Lung microvascular endothelial cell (primary cell): ENCODE measurements around the gene RALGAPB. TPM values are rescaled to one million over a fixed set of nuclear protein-coding genes. Genes with fewer than 3 reads are reported as not detected.

Experiments
- DNase-seq, 2 donors: peaks; one replicate each; pipeline versions ENCODE4 v3.0.0 to v3.0.0-alpha.2; 2010; ENCODE audit warnings: low read depth in 2 of 2
- total RNA-seq: library from RNA; depleted of rRNA; stranded (reverse); fragments of >200 nt; gene quantifications from 2 replicates; pipeline ENCODE4 v1.2.1, GENCODE V29; 2014

The RALGAPB gene
- total RNA-seq, 1 donor from 2014 or later = 13.9 TPM

DNA sequence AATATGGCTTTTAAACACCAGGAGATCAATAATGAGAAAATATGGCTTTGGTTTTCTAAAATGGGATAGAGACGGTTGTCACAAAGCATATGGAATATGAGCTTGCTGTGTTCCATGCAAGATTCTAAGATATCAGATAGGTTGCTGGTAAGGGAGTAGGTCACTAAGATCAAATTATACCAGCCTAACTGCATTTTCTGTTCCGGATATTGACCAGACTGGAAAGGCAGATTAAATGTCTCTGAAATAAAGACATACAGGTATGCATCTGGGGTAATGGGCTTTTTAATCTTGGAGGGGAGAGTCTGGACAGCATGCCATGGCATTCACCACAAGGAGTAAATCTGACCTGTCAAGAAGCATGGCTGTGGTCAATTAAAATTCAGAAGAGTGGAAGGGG, 73.1 kb downstream of the RALGAPB start:
- DNase-seq = no peak

DNA sequence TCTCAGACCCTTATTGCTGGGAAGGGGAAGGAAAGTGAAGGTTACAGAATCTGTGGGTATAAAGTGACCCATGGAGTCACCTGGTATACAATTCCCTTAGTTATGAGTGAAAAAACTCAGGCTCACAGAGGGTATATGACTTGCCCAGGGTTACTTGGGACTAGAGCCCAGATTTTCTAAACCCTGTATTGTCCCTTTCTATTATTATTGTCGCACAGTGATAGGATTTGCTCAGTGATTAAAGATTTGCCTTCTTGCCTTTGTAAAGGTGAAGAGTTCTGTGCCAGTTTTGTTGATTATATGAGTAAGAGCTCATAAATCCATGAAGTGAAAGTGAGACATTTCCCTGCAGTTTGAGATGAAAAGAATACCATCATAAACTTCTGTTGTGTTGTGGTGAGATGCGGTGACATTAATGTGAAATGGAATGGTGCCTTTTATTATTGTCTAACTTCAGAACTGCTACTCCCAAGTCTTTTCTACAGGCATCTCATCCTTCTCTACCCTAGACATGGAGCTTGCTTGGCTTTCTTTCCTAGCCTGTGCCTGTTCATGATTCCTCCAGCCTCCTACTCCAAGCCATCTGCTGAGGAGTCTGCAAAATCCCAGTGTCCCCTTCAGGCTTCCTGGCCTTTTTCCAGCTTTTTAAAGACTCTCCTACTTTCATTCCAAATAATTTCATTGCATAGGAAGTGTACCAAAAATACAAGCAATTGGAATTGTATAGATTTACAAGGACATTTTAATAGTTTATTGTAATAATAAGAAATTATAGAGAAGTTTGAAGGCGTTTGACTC, 74.8 kb downstream of the RALGAPB start:
- no peak for DNase-seq

GRCh38 chr20:38548356-38549083, 75.9 kb downstream of the RALGAPB start:
- DNase-seq = no peak

DNA sequence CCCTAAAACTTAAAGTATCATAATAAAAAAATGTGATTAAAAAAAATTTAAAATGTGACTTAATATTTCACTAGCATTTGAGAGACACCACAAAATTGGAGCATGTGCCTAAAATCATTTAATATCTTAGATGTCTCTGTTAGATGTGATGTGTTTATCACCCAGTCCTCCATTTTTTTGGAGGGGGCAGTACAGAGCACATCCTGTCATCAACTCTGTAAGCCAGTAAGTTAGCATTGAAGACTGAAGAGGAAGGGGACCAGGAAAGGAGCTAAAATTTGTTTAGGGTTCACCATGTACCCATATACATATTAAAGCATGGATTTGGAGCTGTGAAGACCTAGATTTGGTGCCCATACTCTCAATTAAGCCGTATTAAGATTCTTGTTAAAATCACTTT, 77.6 kb downstream of the RALGAPB start:
- no peak for DNase-seq

DNA sequence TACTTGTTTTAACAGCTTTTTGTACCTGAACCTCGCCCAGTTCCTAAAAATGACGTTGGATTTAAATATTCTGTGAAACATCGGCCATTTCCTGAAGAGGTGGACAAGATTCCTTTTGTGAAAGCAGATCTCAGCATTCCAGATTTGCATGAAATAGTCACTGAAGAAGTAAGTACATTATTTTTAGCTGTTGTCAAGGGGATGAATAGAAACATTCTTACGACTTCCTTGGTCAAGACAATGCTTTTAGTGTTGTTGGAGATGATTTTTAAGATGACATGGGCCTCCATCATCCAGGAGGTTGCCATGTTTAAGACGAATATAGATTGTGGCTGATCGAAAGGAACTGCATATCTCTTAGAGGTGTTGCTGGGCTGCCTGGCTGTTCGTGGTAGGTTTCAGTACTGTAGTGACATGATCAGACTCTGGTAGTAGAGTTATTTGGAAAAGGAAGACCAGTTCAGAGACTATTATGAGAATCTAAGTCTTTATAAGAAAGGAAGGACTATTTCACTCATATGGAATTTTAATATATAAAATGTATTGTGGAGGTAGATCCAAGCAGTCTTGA, 78.5 kb downstream of the RALGAPB start:
- DNase-seq = no peak

DNA sequence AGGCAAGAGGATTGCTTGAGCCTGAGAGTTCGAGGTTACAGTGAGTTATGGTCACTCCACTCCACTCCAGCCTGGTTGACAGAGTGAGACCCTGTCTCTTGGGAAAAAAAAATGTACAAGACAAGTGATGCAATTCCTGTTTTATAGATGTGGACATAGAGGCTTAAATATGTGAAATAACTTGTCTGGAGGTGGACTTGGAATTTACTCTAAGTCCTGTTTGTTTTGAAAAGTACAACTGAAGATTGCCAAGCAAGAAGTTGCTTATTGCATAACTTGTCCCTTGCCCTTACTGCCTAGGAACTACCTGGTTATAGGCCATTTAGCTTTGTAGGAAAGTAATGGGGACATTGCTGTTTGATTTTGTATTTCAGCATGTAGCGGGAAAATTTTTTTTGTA, 82.3 kb downstream of the RALGAPB start:
- no peak for DNase-seq

DNA sequence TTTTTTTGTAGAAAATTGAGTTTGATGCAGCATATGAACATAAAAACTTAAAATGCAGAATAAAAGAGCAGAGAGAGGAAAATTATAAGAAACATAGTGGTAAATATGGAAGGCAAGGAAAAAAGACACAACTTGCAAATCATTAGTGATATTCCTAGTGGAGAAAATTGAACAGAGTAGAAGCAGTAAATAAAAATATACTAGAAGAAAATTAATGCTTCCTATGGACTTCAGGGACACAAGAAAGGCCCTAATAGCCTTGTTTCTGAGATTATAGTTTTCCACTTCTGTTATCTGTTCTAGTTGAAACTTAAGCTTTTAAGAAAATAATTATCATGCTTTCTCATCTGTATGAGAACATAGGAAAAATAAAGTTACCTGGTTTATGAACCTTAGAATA, 82.8 kb downstream of the RALGAPB start:
- DNase-seq = no peak

DNA sequence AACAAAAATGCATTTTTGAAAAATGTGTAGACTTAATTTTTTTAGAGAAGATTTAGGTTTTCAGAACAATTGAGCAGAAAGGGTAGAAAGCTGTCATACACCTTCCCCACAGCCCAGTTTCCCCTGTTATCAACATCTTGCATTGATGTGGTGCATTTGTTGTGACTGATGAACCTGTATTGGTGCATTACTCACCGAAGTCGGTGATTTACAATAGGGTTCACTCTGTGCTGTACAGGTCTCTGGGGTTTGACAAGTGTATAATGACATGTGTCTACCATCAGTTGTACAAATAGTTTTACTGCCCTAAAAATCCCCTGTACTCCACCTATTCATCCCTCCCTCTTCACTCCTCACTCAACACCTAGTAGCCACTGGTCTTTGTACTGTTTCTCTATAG, 84.5 kb downstream of the RALGAPB start:
- DNase-seq = no peak

DNA sequence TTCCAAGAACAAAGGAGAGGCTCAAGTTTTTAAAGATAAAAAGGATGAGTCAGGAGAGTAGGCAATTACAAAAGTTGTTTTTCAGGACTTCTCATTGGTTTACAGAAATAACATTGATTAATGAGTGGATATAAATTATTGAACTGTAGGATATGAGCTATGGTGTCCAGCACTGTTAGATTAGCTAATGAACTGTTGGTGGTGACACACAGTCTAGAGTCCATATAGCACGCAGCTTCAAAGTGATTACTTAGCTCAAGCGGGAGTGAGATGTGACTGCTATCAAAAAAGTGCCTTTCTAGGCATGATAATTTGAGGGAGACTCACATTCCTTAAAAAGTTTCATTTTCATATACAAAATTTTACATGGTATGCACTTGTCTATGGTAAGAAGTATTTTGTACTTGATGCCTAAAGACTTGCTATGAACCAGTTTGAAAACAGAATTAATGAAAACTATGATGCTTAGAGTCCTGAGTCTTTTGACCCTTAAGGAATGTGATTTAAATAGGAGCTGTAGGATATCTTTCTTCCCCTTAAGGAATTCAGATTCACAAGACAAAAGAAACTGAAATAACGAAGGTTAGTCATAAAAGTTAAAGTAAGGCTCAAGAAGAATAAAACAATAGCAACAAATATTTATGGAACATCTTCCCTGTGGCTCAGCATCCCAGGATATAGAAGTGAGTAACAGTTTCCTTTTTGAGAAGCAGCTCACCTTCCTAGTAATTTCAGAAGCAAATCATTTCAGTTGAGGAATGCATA, 86.1 kb downstream of the RALGAPB start:
- peak in 1 of 2 donors; percentile 61 for DNase-seq

GRCh38 chr20:38559764-38560163, 87.1 kb downstream of the RALGAPB start:
- peak in 1 of 2 donors; percentile 17 for DNase-seq

DNA sequence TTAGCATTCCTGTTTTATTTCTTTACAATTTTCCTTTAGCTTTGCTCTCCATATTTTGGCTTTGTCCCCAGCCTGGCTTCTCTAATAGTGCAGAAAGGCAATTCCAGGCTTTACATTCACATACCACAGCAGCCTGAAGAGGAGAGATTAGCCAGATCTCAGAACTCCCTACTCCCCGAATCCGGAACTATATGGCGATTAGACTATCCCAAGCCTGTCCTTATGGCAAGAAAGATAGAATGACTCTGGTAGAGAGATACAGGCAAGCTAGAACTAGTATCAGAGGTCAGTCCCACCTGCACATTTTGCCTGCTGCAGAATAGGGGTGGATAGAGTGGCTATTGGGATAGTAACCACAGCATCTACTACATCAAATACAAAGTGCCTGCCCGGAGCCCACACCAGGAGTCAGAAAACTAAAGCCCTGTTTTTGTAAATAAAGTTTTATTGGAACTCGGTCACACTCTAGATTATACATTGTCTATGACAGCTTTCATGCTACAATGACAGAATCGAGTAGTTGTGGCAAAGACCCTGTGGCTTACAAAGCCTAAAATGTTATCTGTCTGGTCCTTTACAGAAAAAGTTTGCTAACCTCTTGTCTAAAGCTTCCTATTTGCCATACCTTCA, 91.3 kb downstream of the RALGAPB start:
- no peak for DNase-seq

DNA sequence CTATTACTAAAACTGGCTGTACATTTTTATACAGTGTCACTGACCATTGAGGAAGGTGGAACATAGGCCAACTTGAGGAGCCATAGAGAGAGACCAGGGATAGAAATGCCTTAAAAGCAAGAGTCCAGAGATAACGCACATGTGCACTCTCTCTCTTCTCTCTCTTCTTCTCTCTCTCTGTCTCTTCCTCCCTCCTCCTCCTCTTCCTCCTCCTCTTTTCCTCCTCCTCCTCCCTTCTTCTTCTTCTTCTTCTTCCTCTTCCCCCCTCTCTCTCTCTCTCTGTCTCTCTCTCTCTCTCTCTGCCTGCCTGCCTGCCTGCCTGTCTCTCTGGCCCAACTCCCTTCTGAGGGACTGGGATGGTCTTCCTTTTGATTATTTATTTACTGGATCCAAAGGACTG, 92.0 kb downstream of the RALGAPB start:
- DNase-seq = no peak

GRCh38 chr20:38566036-38566598, 93.5 kb downstream of the RALGAPB start:
- no peak for DNase-seq

DNA sequence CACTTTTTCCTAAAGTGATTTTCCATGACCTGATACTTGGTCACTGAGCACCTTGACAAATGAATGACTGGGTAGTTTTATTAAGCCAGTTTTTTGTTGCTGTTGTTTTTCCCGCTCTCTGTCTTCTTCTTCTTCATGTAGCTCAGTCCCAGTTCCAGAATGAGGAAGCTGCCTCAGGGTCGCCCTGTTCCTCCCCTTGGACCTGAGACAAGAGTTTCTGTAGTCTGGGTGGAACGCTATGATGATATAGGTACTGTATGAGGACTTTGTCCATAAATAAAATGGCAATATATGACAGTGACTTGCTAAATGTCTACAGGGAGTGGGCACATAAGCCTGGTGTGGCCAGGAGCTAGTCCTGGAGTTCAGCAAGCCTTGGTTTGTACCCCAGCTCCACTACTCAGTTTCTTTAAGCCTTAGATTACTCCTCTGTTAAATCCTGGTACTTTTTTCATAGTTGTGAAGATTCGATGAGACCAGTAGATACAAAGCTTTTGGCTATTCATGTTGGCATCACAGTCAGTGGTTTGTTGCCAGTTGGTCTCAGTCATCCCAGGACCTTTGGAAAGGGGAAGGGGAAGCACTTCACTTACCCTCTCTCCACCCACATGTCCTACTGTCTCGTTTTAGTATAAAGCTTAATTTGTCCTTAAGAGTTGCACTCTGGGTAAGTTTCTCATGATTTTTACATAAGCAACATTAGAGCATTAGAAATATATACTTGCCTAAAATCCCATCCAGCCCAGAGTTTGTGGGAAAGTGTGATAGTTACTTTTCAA, 97.3 kb downstream of the RALGAPB start:
- no peak for DNase-seq

GRCh38 chr20:38573413-38573812, 100.8 kb downstream of the RALGAPB start:
- no peak for DNase-seq

- no peak for DNase-seq
Measured at GRCh38 chr20:38579219-38579910, 106.7 kb downstream of the RALGAPB start.

DNA sequence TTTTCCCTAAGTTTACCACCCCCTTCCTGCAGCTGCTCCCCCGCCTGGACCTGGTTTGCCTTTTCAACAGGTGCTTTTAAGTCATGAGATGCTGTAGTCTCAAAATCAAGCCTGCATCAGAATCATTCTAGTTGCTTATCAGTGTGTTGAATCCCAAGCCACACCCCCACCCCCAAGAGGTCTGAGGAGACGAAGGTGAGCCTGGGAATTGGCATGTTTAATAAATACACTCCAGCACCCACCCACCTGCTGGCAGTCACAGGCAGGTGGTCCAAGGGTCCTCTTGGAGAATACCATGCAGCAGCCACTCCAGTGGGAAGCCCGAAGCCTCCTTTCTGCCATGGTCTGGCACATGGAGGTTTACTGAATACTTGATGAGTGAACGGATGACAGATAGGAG, 107.3 kb downstream of the RALGAPB start:
- DNase-seq = no peak

- no peak for DNase-seq
Measured at GRCh38 chr20:38581013-38581412, 108.4 kb downstream of the RALGAPB start, which contains the start of gene ADIG. TSS of gene ADIG (plus strand) at chr20:38581197. CDS start at chr20:38581251, 54 bp downstream.

GRCh38 chr20:38581830-38582358, 109.3 kb downstream of the RALGAPB start:
- DNase-seq = no peak
